NCI-H1417 treated with DMSO at 0.1 percent for 48 hours (cell line): ENCODE measurements around the gene KCNV2.

ENCODE experiments used
- DNase-seq: peaks from one replicate; lab custom pipeline; 2025; lab: John Stamatoyannopoulos, UW

KCNV2 gene

DNA sequence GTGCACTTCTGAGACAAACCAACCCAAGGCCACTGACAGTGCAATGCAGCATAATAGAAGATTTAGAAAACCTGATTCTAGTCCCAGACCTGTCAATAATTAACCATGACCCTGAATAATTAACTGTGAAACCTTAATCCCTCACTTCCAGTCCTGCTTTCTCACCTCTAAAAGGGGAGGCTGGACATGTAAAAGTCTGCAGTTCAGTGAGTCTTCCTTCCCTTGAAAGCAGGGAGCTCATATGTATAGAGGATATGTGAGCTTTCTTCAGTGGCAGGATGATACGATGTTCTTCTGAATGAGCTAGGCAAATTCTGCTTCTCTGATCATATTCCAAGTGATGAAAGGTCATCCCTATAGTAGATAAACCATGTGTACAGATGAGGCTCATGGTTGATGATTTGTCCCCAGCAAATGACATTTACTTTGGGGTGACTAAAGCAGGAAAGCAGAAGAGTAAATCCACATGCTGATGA, 2.9 kb downstream of the KCNV2 start:
- no peak for DNase-seq

DNA sequence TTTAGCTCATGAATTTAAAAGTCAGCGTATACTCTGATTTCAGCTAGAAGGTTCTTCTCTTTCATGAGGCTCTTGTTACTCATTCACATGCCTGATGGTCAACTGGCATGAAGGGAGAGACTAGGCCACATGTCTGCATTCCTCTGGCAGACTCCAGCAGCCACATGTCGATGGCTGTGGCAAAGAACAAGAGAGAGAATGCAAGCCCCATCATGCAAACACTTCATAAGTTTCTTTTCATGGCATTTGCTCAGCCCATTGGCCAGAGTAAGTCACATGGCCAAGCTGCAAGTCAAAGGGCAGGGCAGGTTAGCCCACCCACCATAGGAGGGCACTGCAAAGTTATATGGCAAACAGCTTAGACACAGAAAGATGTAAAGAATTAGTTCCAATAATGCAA, 5.4 kb downstream of the KCNV2 start:
- no peak for DNase-seq

DNA sequence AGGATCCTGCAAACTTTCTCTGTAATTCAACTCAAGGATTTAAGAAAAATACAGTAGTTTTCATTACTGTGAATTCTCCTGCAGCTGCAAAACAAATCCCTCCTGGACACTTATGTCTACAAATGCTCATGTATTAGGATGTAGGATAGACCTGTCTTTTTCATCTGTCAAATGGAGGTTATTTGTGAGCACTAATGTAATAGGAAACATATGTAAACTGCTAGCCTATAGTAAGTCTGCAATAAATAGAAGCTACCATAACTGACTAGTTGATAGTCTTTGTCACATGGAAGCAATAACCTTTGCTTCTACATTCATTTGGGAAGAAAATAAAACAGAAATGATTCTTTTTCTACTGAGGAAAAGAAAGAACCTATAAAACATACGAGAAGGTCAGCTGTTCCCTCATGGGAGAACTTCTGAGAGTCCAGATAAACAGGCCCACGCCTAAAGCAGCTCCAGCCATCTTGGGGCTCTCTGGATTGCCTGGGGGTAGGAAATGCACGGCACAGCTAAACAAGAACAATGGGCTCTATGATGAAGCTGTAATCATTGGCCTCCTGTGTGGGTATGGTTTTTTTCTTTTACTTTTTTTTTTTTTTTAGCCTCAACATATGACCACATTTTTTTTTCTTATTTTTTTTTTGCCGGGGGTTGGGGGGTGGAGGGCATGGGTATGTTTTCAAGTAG, 6.2 kb downstream of the KCNV2 start:
- no peak for DNase-seq

DNA sequence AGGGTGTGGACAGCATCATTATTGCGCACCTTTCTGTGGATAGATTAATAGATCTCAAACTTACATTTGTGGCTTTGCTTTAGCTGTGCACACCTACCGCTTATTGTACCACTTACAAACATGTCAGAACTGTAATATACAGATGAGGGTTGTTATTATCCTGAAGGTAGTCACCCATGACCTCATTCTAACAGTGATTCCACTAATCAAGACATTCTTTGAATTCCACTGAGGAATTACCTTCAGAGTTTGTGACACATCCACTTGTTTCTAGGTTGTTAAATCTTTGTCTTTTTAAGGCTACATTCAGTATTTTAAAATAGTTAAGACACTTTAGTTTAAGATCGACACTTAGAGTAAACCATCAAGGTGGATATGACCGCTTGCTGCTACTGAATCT, 7.8 kb downstream of the KCNV2 start:
- DNase-seq: no peak

DNA sequence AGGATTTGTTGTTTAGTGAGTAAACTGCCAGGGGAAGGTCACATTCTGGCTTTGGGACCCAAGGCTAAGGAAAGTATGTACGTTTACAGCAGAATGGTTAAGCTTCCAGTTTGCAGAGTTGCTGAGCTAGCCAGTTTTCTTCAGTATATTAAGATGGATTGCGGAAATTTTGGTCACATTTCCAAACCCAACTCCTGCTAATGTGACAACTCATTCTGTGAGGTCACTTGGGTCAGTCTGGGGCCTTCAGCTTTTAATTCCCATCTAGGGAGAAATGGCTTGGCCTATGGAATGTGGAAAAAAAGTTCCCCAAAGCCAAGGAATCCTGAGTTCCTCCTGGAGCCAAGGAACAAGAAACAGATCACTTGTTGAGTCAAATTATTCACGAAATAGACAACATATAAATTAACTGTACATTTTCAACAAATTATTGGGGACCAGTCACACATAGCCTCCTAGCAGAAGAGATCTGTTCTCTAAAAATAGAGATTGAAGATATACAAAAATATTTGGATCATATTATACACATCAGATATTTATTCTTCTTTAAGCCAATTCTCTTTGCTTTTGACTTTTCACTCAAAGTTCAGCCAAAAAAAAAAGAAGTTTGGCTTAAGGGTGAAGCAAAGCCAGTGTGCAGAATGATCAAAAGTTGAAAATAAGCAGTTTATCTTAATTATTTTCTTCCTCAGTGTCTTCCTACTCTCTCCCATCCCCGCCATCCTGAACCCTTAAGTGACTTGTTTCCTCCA, 8.8 kb downstream of the KCNV2 start:
- no peak for DNase-seq

DNA sequence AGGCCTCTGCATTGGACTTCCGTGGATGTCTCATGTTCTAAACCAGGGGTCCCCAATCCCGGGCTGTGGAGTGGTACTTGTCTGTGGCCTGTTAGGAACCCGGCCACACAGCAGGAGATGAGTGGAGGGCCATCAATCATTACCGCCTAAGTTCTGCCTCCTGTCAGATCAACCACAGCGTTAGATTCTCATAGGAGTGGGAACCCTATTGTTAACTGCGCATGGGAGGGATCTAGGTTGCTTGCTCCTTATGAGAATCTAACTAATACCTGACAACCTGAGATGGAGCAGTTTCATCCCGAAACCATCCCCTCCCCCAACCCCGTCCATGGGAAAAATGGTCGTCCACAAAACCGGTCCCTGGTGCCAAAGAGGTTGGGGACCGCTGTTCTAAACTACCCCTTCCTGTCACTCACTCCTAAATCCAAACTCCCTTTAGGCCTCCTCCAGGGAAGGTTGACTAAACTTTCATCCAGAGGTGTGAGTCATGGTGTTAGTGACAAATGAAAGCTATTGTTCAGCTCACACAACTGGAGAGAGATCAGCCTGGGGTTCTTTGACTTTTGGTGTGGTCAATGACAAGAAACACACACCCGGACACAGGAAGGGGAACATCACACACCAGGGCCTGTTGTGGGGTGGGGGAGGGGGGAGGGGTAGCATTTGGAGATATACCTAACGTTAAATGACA, 9.5 kb downstream of the KCNV2 start:
- DNase-seq: no peak

DNA sequence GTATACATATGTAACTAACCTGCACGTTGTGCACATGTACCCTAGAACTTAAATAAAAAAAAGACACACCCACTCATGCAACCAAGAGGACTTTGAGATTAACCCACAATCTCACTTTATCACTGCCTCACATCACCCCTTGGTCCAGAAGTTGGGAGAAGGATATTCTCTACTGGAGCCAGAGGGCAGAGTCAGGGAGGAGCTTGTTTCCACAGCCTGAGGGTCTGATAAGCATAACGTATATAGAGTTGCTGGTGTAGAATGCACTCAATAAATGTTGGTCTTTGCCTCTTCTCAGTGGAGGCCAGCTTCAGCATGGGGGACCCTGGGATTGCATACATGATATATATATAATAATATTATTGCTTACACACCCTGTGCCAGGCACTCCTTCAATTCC, 10.1 kb downstream of the KCNV2 start:
- DNase-seq: no peak

DNA sequence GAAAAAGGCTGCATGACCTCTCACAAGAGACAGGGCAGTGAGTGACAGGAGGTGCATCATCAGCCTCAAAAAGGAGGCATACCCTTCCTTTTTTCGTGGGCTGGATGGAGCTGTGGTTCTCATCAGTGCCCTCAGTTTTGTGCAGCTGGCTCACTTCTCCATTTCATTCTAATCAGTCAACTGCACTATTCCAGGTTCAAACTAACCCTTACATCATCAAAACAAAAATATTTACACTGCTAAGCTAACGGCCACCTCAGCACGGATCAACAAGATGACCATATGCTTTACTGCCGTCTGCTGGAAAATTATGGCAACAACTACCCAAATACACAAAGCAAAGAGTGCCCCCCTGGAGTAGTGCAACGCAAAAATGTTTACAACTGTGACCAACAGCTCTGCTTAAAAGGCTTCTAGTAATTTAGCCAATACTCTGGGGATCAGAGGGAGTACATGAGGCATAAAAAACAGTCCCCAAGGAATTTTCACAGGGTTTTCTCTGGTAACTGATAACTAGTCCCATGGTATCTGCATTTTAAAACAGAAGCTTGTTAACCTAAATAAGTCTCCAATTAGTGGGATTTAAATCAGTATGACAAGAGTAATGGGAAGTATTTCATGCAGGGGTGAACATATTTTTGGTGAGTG, 10.8 kb downstream of the KCNV2 start:
- DNase-seq: no peak

DNA sequence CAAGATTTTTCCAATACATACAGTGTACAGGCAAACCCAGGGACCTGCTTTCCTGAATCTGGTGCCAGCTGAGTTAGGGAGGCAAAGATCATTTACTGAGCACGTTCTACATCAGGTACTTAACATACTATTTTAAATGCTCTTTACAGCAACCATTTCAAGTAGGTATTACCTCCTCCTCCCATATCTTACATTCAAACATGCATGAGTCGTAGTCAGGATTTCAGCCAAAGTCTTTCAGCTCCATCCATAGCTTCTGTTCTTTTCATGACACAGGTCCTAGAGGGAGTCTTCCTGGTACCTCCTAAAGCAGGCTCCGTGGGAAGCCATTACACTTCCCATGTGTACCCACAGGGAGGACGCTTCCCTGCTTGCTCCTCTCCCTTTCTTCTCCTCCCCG, 11.7 kb downstream of the KCNV2 start:
- DNase-seq: no peak

DNA sequence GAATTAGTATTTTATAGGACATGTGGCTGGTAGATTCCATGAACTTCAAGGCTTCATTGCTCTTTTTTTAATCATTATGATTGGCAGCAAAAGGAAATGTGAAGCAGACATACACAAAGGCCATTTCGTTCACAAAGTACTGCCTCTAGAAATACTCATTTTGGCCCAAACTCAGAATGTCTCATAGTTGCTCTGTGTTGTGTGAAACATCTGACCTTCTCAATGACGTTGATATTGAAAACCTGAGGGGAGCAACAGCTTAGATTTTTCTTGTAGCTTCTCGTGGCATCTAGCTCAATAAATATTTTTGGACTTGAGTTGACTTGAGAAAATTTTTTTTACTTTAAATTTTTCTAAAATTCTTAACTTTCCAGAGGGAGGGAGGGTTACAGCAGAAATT, 12.4 kb downstream of the KCNV2 start:
- DNase-seq: no peak

DNA sequence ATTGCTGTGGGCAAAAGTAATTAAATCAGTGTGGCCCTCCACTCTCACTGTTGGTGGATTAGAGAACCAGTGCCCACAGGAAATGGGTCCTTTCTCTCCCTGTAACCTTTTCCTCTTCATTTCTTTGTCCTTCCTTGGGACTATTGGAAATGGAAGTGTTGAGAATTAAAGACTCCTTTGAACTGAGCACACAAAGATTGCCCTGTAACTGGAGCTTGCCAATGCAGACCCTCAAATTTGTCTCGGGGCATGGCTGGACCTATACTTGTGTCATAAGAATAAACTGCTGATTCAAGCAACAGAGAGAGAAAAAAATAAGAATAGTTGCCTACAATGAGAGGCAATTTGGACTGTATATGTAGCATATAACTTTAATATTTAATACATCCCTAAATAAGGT, 13.7 kb downstream of the KCNV2 start:
- no peak for DNase-seq

DNA sequence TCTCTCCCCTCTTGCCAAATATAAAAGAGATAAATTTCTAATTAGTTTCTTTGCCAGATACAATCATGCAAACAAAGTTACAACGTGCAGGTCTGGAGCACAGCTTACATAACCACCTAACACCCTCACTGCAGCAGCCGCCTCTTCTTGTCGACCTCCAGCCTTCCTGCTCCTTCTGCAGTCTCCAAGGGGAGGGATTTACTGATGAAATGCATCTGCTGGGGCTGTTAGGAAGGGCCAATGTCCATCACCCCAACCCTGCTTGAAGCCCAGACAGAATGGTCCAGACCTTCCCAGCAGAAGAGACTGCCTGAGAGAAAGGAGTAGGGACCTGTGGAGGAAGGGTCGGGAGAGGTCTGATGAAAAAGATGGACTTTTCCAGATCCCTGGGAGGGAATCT, 15.2 kb downstream of the KCNV2 start:
- DNase-seq: no peak

DNA sequence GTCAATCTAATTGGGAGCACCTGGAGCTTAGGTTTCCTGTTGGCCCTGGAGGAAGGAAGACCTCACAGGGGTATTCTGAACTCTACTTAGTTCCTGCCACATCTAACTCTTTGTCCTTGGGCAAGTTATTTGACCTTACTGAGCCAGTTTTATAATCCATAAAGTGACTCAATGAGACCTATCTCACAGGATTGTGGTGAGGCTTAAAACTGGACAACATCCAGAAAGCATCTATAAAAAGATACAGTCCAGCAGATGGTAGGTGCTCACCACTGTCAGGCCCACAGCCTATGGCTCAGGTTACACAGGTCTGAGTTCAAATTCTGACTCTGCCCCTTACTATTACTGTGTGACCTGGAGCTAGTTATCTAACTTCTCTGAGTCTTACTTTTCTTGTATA, 23.3 kb downstream of the KCNV2 start:
- no peak for DNase-seq

DNA sequence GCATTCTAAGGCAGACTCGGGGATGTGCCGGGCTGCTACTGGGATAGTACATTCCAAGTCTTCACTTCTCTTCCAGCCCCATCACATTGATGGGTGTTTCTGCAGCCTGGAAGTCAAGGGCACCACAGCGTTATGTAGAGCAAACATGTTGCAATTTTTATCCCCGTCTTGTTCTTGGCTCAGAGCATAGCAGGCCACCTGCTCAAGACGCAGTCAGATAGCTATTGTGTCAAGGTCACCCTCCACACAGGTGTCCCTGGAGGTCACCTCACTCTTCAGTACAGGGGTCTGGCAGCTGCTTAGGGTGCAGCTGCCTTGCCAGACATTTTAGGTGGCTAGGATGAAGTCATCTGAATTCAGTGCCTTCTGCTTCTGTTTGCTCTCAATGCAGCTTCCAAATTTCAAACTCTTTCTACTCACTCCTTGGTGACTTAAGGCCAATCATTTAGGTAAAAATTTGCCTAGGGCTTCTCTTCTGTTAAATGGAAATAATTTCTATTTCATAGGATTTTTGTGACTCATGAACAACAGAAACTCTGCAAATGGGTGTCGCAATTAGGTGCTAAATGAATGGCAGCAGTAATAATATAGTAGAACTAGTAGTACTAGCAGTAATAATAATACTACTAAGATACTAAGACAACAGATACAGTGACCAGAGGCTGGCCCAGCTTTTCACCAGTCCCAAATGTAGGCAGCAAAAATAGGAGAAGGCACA, 24.3 kb downstream of the KCNV2 start:
- no peak for DNase-seq

DNA sequence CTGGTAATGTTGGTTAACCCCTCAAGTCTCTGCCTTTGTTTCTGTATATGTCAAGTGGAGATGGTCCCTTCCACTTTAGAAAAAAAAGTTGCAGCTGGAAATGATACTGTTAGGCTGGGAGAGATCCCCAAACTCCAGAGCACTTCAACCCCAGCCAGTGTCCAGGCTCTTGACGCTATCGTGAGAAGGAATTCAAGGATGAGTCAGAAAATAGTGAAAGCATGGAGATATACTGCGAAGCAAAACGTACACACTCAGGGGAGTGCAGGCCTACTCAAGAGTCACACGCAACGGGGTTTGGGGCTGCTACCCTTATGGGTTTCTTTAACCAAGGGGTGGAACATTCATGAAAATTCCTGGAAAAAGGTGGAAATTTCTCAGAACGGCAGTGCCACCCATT, 24.9 kb downstream of the KCNV2 start:
- DNase-seq: no peak

DNA sequence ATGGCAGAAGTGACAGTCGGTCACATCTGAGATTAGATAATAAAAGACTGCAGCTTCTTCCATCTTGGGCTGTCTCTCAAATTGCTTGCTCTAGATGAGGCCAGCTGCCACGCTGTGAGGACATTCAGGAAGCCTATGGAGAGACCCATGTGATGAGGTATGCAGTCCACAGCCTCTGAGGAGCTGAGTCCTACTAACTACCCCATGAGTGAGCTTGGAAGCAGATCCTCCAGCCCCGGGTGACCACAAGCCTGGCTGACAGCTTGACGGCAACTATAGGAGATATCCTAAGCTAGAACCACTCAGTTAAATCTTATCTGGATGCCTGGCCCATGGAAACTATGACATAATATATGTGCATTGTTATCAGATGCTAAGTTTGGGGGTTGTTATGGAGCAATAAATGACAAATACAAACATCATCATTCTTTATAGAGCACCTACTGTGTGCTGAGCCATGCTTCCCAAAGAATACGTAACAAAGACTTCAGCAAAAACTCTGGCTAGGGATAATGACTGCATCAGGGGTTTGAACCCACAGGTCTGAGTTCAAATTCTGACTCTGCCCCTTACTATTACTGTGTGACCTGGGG, 26.7 kb downstream of the KCNV2 start:
- no peak for DNase-seq

DNA sequence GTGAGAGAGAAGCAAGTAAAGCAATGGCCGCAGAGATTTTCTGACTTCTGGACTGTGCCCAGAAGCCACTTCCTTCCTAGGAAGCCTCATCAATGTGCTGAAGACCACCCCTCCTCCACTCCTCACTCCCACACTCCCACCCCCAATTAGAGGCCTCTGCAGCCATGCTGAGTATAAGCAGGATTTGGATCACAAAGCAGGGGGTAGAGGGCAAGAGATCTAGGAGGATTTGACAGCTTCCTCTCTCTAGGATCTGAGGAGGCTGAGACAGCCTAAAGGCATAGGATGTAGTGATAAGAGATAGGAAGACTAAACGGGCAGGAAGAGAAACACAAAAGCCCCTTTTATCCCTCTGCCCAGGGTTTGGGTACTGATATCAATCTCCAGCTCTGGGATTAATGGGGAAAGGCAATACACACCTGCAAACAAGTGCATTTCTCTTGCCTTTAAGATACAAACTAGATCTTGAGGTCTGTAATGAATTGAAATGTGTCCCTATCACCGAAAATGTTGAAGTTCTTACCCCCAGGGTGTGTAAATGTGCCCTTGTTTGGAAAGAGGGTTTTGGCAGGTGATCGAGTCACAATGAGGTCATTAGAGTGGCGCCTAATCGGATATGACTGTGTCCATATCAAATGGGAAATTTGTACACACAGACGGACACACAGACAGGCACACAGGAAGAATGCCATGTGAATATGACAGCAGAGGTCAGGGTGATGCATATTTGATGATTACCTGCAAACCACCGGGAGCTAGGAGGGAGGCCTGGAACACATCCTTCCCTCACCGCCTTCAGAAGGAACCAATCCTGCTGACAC, 28.5 kb downstream of the KCNV2 start:
- no peak for DNase-seq

DNA sequence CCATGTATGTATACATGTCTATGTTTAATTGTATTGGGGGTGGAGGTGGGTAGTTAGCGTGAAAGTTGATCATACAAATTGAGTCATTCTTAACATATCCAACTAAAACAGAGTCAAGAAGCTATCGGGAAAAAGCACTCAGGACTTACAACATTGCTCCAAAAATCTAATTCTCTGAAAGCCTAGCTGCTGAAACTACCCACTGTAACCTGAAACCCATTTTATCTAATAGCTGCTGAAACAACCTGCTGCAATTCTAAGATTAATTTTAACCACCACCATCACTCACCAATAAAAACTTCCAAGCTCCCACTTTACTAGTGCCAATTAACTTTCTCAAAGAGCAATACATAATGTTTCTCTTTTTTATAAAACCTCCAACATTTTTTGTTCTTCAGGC, 32.2 kb downstream of the KCNV2 start:
- no peak for DNase-seq

DNA sequence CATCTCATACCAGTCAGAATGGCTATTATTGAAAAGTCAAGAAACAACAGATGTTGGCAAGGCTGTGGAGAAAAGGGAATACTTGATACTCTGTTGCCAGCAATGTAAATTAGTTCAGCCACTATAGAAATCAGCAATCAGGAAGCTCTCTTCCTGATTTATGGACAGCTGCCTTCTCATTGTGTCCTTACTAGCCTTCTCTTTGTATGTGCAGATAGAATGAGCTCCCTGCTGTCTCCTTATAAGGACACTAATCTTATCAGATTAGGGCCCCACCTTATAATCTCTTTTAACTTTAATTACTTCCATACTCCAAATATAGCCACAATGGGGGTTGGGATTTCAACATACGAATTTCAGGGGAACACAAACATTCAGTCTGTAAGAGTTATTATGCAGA, 38.0 kb downstream of the KCNV2 start:
- no peak for DNase-seq

DNA sequence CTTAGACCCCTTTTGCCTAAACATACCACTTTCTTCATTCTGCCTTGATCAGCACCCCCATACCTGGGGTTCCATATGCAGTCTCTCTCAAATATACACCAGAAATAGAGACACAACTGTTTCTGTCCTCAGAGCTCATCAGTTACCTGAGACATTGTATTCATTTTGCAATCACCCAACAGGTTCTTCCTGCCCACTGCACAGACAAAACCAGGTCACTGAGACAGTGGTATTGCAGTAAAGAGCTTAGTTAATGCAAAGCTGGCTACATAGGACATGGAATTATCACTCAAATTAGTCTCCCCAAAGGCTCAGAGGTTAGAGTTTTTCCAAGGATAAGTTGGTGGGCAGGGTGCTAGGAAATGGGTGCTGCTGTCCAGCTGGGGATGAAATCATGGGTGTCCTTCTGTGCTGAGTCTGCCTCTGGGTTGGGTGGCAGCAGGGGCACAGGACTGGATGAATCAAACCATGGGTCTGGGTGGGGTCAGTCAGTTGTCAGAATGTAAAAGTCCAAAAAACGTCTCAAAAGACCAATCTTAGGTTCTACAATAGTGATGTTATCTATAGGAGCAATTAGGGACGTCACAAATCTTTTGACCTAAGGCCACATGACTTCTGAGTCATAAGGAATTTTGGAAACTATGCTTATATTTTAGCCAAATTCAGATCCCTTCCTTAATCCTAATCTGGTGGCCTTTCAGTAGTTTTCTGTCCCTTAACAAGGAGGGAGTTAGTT, 41.0 kb downstream of the KCNV2 start:
- no peak for DNase-seq
